IPS-18a (cell line): ENCODE data around the gene C22orf42.

Experiments
- H3K27ac ChIP-seq: one replicate; pipeline ENCODE4 v1.5.1; 2013; ENCODE audit warnings: low read length
- H3K27me3 ChIP-seq: one replicate; pipeline ENCODE4 v1.6.1; 2013; ENCODE audit warnings: mild to moderate bottlenecking, low read length; ENCODE audit not compliant: control insufficient read depth, insufficient read depth
- H3K36me3 ChIP-seq: one replicate; pipeline ENCODE4 v1.6.1; 2013; ENCODE audit warnings: low read depth, low read length; ENCODE audit not compliant: control insufficient read depth
- H3K4me1 ChIP-seq: one replicate; pipeline ENCODE4 v1.6.1; 2013; ENCODE audit warnings: low read depth, low read length; ENCODE audit not compliant: control insufficient read depth
- H3K4me3 ChIP-seq: one replicate; pipeline ENCODE4 v1.5.1; 2013; ENCODE audit warnings: low read length
- H3K9ac ChIP-seq: one replicate; pipeline ENCODE4 v1.6.1; 2013; ENCODE audit warnings: mild to moderate bottlenecking, low read length, moderate library complexity
- H3K9me3 ChIP-seq: one replicate; pipeline ENCODE4 v1.6.1; 2013; ENCODE audit warnings: low read depth, low read length; ENCODE audit not compliant: control insufficient read depth

Gene C22orf42

DNA sequence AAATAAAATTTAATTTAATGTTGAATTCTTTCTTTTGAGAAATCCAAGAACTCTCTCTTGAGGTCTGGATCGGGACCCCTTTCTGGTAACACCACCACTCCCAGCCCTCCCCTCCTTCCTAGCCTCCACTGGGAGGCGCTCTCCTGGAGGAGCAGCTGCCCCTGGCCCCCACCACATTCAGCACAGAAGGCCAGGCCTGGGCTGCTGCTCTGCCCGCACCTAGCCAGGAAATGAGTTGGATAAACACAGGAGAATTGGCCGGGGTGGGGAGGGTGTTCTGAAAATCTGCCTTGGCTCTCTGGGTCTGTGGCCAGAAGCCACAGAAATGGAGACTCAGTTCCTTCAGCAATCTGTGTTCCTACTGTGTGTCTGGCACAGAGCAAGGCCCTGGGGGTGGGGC is 31.2 kb downstream of the C22orf42 start:
- H3K9ac ChIP-seq, result no peak overlapping the region
- H3K4me3 ChIP-seq, result no peak overlapping the region
- H3K36me3 ChIP-seq, result no peaks in the 10 kb centered on the region
- no peaks in the 10 kb centered on the region for H3K9me3 ChIP-seq
- no peak overlapping the region for H3K27ac ChIP-seq
- no peaks in the 10 kb centered on the region for H3K4me1 ChIP-seq
- no peaks in the 10 kb centered on the region for H3K27me3 ChIP-seq

DNA sequence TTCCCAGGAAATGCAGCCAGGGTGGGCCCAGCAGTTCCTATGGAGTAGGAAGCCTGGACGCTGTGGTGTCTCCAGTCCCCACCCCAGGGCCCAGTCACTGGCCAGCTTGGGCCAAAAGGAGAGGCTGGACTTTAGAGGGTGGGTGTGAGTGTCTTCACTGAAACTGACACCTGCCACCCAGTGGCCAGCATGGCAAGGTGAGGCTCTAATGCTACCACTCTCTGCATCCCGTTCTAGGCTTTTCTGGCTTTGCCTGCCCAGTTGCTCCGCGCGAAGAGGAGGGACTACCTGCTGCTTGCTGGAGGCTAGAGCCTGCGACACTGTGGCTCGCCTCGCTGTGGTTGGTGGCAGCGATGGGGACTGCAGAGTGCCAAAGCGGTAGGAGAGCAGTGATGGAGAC is 35.4 kb downstream of the C22orf42 start:
- Histone ChIP-seq H3K4me3 (no peak overlapping the region), H3K9ac (no peak overlapping the region)

DNA sequence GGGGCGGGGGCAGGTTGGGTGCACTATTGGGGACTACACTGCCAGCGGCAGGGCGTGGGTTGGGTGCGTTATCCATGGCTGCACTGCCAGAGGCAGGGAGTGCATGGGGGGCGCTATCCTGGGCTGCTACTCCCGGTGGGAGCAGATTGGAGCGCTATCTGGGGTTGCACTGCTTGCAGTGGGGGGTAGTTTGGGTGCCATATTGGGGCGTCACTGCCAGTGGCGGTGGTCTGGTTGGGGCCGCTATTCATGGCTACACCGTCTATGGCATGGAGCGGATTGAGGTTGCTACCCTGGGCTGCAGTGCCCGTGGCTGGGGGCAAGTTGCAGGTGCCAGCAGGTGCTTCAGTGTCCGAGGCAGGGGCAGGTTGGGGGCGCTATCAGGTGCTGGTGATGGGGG is 36.2 kb downstream of the C22orf42 start:
- Histone ChIP-seq H3K27me3 (no peaks in the 10 kb centered on the region), H3K9me3 (no peaks in the 10 kb centered on the region), H3K36me3 (no peaks in the 10 kb centered on the region), H3K4me3 (no peak overlapping the region), H3K27ac (no peak overlapping the region), H3K9ac (no peak overlapping the region), H3K4me1 (no peaks in the 10 kb centered on the region)

More for the DNA sequence above, 35.4 kb downstream of the C22orf42 start:
- Histone ChIP-seq H3K36me3 (no peaks in the 10 kb centered on the region), H3K27me3 (no peaks in the 10 kb centered on the region), H3K9me3 (no peaks in the 10 kb centered on the region), H3K4me1 (no peaks in the 10 kb centered on the region), H3K27ac (no peak overlapping the region)

DNA sequence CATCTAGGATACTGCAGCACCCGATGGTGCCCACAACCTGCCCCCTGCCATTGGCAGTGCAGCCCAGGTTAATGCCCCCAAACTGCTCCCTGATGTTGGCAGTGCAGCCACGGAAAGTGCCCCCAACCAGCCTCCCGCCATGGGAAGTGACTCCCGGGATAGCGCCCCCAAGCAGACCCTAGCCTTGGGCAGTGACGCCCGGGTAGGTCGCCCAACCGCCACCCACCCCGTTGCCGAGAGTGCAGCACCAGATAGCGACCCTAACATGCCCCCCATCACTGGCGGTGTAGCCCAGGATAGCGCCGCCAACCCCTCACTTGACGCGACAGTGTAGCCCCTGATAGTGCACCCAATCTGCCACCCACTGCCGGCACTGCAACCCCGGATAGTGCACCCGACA is 38.5 kb downstream of the C22orf42 start:
- no peaks in the 10 kb centered on the region for H3K9me3 ChIP-seq
- H3K36me3 ChIP-seq, result no peaks in the 10 kb centered on the region
- H3K27me3 ChIP-seq, result no peaks in the 10 kb centered on the region

DNA sequence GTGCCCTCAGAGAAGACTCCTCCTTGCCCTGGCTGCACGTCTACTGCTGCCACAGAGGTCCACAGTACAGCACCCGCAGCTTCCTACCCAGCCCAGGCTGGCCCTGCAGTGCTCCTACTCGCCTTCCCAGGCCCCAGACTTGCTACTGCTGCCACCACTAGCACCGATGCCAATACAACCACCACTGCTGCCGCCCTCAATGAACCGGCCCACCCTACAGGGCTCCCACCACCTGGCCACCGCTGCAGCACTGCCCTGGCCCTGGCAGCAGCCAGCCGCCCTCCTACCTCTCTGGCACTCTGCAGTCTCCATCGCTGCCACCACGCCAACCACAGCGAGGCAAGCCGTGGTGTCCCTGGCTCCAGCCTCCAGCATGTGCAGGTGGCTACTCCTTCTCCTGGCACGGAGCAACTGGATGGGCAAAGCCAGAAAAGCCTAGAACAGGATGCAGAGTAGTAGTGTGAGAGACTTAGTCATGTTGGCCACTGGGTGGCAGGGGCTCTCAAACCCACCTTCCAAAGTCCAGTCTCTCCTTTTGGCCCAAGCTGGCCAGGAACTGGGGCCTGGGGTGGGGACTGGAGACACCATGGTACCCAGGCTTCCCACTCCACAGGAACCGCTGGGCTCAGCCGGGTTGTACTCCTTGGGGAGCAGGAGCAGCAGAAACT is 39.4 kb downstream of the C22orf42 start:
- no peaks in the 10 kb centered on the region for H3K9me3 ChIP-seq
- no peak overlapping the region for H3K4me3 ChIP-seq
- H3K9ac ChIP-seq, result no peak overlapping the region
- H3K27ac ChIP-seq, result no peak overlapping the region
- no peaks in the 10 kb centered on the region for H3K36me3 ChIP-seq
- H3K27me3 ChIP-seq, result no peaks in the 10 kb centered on the region
- H3K4me1 ChIP-seq, result no peaks in the 10 kb centered on the region

More for the DNA sequence above, 38.5 kb downstream of the C22orf42 start:
- Histone ChIP-seq H3K9ac (no peak overlapping the region), H3K27ac (no peak overlapping the region), H3K4me1 (no peaks in the 10 kb centered on the region), H3K4me3 (no peak overlapping the region)

DNA sequence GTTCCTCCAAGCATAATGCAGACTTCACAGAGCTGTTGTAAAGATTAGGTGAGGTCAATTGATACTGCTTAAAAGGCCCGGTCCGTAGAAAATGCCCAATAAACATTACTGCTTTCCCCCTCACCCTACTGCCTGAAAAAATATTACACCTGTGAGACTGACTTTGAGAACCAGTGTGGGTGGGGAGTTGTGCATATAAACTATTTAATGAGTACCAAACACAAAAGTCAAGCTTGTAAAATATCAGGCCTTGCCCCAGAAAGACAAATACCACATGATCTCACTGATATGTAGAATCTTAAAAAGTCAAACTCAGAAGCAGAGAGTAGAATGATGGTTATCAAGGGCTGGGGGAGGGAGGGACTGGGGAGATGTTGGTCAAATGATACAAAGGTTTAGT is 46.7 kb downstream of the C22orf42 start:
- no peak overlapping the region for H3K27ac ChIP-seq
- H3K4me1 ChIP-seq, result no peaks in the 10 kb centered on the region
- H3K9ac ChIP-seq, result no peak overlapping the region
- no peaks in the 10 kb centered on the region for H3K9me3 ChIP-seq
- H3K4me3 ChIP-seq, result no peak overlapping the region
- H3K27me3 ChIP-seq, result no peaks in the 10 kb centered on the region
- no peaks in the 10 kb centered on the region for H3K36me3 ChIP-seq

DNA sequence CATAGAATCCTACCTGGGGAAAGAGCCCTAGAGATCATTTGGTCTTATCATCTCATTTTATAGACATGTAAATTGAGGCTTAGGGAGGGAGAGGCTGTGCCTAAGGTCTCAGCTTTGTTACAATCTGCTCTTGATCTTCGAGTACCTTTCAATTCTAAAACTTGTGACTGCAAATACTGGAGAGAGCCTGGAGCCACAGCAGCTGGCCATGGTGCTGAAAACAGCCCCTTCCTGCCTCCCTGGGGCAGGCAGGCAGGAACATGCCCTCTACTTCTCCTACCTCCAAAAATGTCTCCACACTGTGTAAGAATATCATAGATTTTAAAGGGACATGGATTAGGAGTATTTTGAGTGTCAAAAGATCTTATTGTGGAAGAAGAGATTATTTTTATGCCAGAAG is 52.2 kb downstream of the C22orf42 start:
- no peak overlapping the region for H3K27ac ChIP-seq
- H3K4me3 ChIP-seq, result no peak overlapping the region
- no peaks in the 10 kb centered on the region for H3K27me3 ChIP-seq
- H3K9me3 ChIP-seq, result no peaks in the 10 kb centered on the region
- H3K9ac ChIP-seq, result no peak overlapping the region
- no peaks in the 10 kb centered on the region for H3K4me1 ChIP-seq
- H3K36me3 ChIP-seq, result no peaks in the 10 kb centered on the region

DNA sequence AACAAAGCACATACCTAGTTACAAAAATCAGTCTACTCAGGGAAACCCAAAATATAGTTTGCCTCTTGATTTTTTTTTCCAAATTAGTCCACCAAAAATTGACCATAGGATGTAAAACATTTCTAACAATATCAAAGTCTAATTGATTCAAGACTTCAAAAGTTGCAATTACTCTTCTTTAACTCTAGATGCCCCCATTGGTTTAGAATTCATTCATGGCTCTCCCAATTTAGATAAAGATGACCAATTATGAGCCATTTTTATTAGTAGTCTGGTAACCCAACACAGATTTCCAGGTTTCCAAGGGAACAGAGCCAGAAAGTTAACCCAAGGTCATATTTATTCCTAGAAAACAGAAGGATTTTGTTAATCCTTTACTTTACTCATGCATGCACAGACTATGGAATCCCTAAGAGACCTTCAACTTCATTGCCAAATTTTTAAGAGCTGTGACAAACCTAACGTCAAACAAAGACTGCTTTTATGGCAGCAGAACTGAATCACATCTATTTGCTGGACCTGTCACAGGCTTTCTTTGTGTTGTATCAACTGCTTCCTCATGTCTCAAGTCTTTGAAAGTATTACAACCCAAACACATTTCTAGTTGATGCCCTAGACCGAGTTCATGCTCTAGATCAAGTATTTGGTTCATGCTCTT is 55.3 kb downstream of the C22orf42 start:
- Histone ChIP-seq H3K9ac (no peak overlapping the region), H3K4me3 (no peak overlapping the region), H3K9me3 (no peaks in the 10 kb centered on the region), H3K4me1 (no peaks in the 10 kb centered on the region), H3K27ac (no peak overlapping the region), H3K27me3 (peaks cover 13% of the 10 kb centered on the region), H3K36me3 (no peaks in the 10 kb centered on the region)

DNA sequence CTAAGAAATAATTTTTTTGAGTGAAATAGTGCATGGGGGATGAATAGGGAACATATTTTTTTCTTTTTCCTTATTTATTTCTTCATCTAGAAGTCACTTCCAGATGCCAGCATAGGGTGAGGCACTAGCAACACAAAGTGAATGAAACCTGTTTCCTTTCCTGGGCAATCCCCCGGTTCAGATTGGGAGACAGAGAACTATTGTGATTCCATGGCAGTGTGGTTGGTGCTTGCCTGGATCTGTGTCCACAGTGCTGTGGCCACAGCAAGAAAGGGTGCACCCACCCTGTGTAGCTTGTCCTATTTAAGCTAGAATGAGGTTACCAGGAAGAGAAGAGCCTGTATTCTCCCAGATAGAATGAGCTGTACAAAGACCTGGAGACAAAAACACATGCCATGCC is 58.4 kb downstream of the C22orf42 start:
- Histone ChIP-seq H3K4me3 (no peak overlapping the region), H3K4me1 (no peaks in the 10 kb centered on the region), H3K9ac (no peak overlapping the region), H3K27ac (no peak overlapping the region), H3K9me3 (no peaks in the 10 kb centered on the region), H3K36me3 (no peaks in the 10 kb centered on the region), H3K27me3 (peaks cover 13% of the 10 kb centered on the region)
